GM23338 (cell line): ENCODE data around the gene SSU72. TPM values are rescaled to one million over a fixed set of nuclear protein-coding genes. Genes with fewer than 3 reads are reported as not detected.

Source experiments
- ATAC-seq: fragments of 200-7000 bp; cut with Tn5 transposase; 3 replicates; pipeline ENCODE4 v1.9.1; 2020
- DNase-seq: peaks from one replicate; pipeline ENCODE4 v3.0.0-alpha.2; 2015; ENCODE audit warnings: low spot score
- H2AFZ ChIP-seq: fragments of 200-600 bp; sonication (generic); 2 replicates; pipeline ENCODE4 v1.8.0; 2016; ENCODE audit warnings: antibody characterized with exemption, mild to moderate bottlenecking, moderate library complexity
- H3F3A ChIP-seq: fragments of 200-600 bp; sonication (generic); replicated peaks from 2 replicates; pipeline ENCODE4 v1.8.0; 2017; ENCODE audit warnings: antibody characterized with exemption, mixed run types, low read depth
- H3K27ac ChIP-seq: fragments of 200-600 bp; sonication (generic); 2 replicates; pipeline ENCODE4 v1.6.1; 2016; ENCODE audit warnings: low read depth
- H3K27me3 ChIP-seq: fragments of 200-600 bp; sonication (generic); 2 replicates; pipeline ENCODE4 v1.8.0; 2016; ENCODE audit warnings: mild to moderate bottlenecking, mixed run types, moderate library complexity; ENCODE audit not compliant: insufficient read depth
- H3K36me3 ChIP-seq: fragments of 200-600 bp; sonication (generic); 2 replicates; pipeline ENCODE4 v1.8.0; 2016; ENCODE audit warnings: mild to moderate bottlenecking; ENCODE audit not compliant: insufficient read depth
- H3K4me1 ChIP-seq: fragments of 200-600 bp; sonication (generic); 2 replicates; pipeline ENCODE4 v1.8.0; 2016; ENCODE audit warnings: mild to moderate bottlenecking, moderate library complexity; ENCODE audit not compliant: insufficient read depth
- H3K4me2 ChIP-seq: fragments of 200-600 bp; sonication (generic); 2 replicates; pipeline ENCODE4 v1.7.1; 2017; ENCODE audit warnings: mixed run types
- H3K4me3 ChIP-seq: fragments of 200-600 bp; sonication (generic); 2 replicates; pipeline ENCODE4 v1.6.1; 2016; ENCODE audit warnings: mixed run types
- H3K79me2 ChIP-seq: fragments of 200-600 bp; sonication (generic); replicated peaks from 2 replicates; pipeline ENCODE4 v1.8.0; 2017; ENCODE audit warnings: mild to moderate bottlenecking; ENCODE audit not compliant: insufficient read depth
- H3K9me2 ChIP-seq: fragments of 200-600 bp; sonication (generic); 2 replicates; pipeline ENCODE4 v1.8.0; 2017; ENCODE audit not compliant: insufficient read depth
- H4K20me1 ChIP-seq: fragments of 200-600 bp; sonication (generic); replicated peaks from 2 replicates; pipeline ENCODE4 v1.8.0; 2017; ENCODE audit warnings: mild to moderate bottlenecking; ENCODE audit not compliant: insufficient read depth
- H3K27ac Mint-ChIP-seq: 2 replicates; pipeline ENCODE4 v1.8.0; 2020; ENCODE audit warnings: inconsistent platforms, mild to moderate bottlenecking, moderate library complexity, mixed read lengths
- H3K27me3 Mint-ChIP-seq: 3 replicates; pipeline ENCODE4 v1.8.0; 2022; ENCODE audit warnings: low read depth, mild to moderate bottlenecking, moderate library complexity, mixed read lengths, inconsistent platforms; ENCODE audit not compliant: insufficient read depth, poor library complexity
- H3K36me3 Mint-ChIP-seq: 3 replicates; pipeline ENCODE4 v1.8.0; 2021; ENCODE audit warnings: low read depth, mild to moderate bottlenecking, inconsistent platforms, moderate library complexity, mixed read lengths
- H3K4me1 Mint-ChIP-seq: 3 replicates; pipeline ENCODE4 v1.8.0; 2020; ENCODE audit warnings: mild to moderate bottlenecking, inconsistent platforms, mixed read lengths
- H3K4me3 Mint-ChIP-seq: 3 replicates; pipeline ENCODE4 v1.8.0; 2021; ENCODE audit warnings: moderate library complexity, mild to moderate bottlenecking, inconsistent platforms, mixed read lengths
- H3K9me3 Mint-ChIP-seq: 3 replicates; pipeline ENCODE4 v1.8.0; 2020; ENCODE audit warnings: moderate library complexity, mild to moderate bottlenecking, inconsistent platforms, mixed read lengths
- CREB1 ChIP-seq: fragments of 250-450 bp; sonication (Bioruptor Pico); IDR thresholded peaks from 2 replicates; pipeline ENCODE4 v1.5.0; 2020; ENCODE audit warnings: low read depth, mild to moderate bottlenecking, moderate library complexity
- CTCF ChIP-seq, 2 experiments: fragments of 200-600 bp in 1 of 2; sonication (generic) in 1 of 2; conservative IDR thresholded peaks; 2 replicates each; pipeline versions ENCODE4 v1.5.1 to v1.6.1; 2016 to 2017; ENCODE audit warnings: antibody characterized with exemption in 2 of 2, low read depth in 2 of 2, mild to moderate bottlenecking in 2 of 2, moderate library complexity in 1 of 2
- ETS1 ChIP-seq: IDR thresholded peaks from 2 replicates; pipeline ENCODE4 v1.6.1; 2016; ENCODE audit warnings: antibody characterized with exemption
- EZH2 ChIP-seq: fragments of 200-600 bp; sonication (generic); IDR thresholded peaks from one replicate; pipeline ENCODE4 v1.8.0; 2017; ENCODE audit warnings: antibody characterized with exemption, mild to moderate bottlenecking, low read depth; ENCODE audit not compliant: unreplicated experiment
- EZH2phosphoT487 ChIP-seq: fragments of 200-600 bp; sonication (generic); IDR thresholded peaks from one replicate; pipeline ENCODE4 v1.8.1; 2018; ENCODE audit warnings: antibody characterized with exemption; ENCODE audit not compliant: unreplicated experiment
- JUNB ChIP-seq: IDR thresholded peaks from one replicate; pipeline ENCODE4 v1.6.1; 2016; ENCODE audit warnings: antibody characterized with exemption; ENCODE audit not compliant: unreplicated experiment
- NANOG ChIP-seq: IDR thresholded peaks from 2 replicates; pipeline ENCODE4 v1.6.1; 2016; ENCODE audit warnings: antibody characterized with exemption, borderline replicate concordance
- POLR2AphosphoS5 ChIP-seq: IDR thresholded peaks from 2 replicates; pipeline ENCODE4 v1.6.1; 2016; ENCODE audit warnings: antibody characterized with exemption, low read depth
- REST ChIP-seq: IDR thresholded peaks from one replicate; pipeline ENCODE4 v1.6.1; 2018; ENCODE audit warnings: antibody characterized with exemption; ENCODE audit not compliant: unreplicated experiment
- STAT1 ChIP-seq: IDR thresholded peaks from one replicate; pipeline ENCODE4 v1.6.1; 2016; ENCODE audit warnings: antibody characterized with exemption; ENCODE audit not compliant: unreplicated experiment
- ZNF114 ChIP-seq: fragments of 250-450 bp; sonication (Bioruptor Pico); IDR thresholded peaks from 2 replicates; pipeline ENCODE4 v1.5.0; 2020; ENCODE audit warnings: mild to moderate bottlenecking, moderate library complexity
- ZNF331 ChIP-seq: fragments of 250-450 bp; sonication (Bioruptor Pico); IDR thresholded peaks from 2 replicates; pipeline ENCODE4 v1.5.0; 2020; ENCODE audit warnings: low read depth, mild to moderate bottlenecking, moderate library complexity
- polyA plus RNA-seq: library from polyadenylated mRNA; unstranded; fragments of >200 nt; fragmentation: Nextera tagmentation; extraction: Ambion mirVana; gene quantifications from 2 replicates; pipeline ENCODE4 v1.2.1, GENCODE V29; 2016
- total RNA-seq: library from RNA; depleted of rRNA; stranded (reverse); fragments of >200 nt; shearing (Covaris generic); gene quantifications from 2 replicates; pipeline ENCODE4 v1.2.3, GENCODE V29; 2014
- TF ChIP-seq, protein P1 (sequence below): fragments of 250-450 bp; sonication (Bioruptor Pico); IDR thresholded peaks from 2 replicates; pipeline ENCODE4 v1.5.0; 2020; ENCODE audit warnings: mild to moderate bottlenecking, moderate library complexity

SSU72 gene
- total and polyA plus RNA-seq, 2 experiments from 2014 or later: 148 to 248 TPM

- H3K4me3 ChIP-seq: no peak overlapping the region
- no peak for ATAC-seq
- H3K36me3 ChIP-seq: no peaks in the 10 kb centered on the region
- H3K4me1 Mint-ChIP-seq: no peaks in the 10 kb centered on the region
- no peaks in the 10 kb centered on the region for H3K79me2 ChIP-seq
- H3K36me3 Mint-ChIP-seq: peaks cover 54% of the 10 kb centered on the region
- H2AFZ ChIP-seq: no peak overlapping the region
- TF ChIP-seq STAT1 (no peak), REST (no peak), CREB1 (CRISPR knock-in tag) (no peak), EZH2phosphoT487 (no peak), ZNF331 (CRISPR knock-in tag) (no peak), ETS1 (no peak), POLR2AphosphoS5 (no peak), EZH2 (no peak), ZNF114 (CRISPR knock-in tag) (no peak), NANOG (no peak), CTCF (conservative IDR thresholded peaks at IDR 0.05; ENCODE audit: low read depth in 2 of 2) (no peak), JUNB (no peak)
- TF ChIP-seq, protein P1, sequence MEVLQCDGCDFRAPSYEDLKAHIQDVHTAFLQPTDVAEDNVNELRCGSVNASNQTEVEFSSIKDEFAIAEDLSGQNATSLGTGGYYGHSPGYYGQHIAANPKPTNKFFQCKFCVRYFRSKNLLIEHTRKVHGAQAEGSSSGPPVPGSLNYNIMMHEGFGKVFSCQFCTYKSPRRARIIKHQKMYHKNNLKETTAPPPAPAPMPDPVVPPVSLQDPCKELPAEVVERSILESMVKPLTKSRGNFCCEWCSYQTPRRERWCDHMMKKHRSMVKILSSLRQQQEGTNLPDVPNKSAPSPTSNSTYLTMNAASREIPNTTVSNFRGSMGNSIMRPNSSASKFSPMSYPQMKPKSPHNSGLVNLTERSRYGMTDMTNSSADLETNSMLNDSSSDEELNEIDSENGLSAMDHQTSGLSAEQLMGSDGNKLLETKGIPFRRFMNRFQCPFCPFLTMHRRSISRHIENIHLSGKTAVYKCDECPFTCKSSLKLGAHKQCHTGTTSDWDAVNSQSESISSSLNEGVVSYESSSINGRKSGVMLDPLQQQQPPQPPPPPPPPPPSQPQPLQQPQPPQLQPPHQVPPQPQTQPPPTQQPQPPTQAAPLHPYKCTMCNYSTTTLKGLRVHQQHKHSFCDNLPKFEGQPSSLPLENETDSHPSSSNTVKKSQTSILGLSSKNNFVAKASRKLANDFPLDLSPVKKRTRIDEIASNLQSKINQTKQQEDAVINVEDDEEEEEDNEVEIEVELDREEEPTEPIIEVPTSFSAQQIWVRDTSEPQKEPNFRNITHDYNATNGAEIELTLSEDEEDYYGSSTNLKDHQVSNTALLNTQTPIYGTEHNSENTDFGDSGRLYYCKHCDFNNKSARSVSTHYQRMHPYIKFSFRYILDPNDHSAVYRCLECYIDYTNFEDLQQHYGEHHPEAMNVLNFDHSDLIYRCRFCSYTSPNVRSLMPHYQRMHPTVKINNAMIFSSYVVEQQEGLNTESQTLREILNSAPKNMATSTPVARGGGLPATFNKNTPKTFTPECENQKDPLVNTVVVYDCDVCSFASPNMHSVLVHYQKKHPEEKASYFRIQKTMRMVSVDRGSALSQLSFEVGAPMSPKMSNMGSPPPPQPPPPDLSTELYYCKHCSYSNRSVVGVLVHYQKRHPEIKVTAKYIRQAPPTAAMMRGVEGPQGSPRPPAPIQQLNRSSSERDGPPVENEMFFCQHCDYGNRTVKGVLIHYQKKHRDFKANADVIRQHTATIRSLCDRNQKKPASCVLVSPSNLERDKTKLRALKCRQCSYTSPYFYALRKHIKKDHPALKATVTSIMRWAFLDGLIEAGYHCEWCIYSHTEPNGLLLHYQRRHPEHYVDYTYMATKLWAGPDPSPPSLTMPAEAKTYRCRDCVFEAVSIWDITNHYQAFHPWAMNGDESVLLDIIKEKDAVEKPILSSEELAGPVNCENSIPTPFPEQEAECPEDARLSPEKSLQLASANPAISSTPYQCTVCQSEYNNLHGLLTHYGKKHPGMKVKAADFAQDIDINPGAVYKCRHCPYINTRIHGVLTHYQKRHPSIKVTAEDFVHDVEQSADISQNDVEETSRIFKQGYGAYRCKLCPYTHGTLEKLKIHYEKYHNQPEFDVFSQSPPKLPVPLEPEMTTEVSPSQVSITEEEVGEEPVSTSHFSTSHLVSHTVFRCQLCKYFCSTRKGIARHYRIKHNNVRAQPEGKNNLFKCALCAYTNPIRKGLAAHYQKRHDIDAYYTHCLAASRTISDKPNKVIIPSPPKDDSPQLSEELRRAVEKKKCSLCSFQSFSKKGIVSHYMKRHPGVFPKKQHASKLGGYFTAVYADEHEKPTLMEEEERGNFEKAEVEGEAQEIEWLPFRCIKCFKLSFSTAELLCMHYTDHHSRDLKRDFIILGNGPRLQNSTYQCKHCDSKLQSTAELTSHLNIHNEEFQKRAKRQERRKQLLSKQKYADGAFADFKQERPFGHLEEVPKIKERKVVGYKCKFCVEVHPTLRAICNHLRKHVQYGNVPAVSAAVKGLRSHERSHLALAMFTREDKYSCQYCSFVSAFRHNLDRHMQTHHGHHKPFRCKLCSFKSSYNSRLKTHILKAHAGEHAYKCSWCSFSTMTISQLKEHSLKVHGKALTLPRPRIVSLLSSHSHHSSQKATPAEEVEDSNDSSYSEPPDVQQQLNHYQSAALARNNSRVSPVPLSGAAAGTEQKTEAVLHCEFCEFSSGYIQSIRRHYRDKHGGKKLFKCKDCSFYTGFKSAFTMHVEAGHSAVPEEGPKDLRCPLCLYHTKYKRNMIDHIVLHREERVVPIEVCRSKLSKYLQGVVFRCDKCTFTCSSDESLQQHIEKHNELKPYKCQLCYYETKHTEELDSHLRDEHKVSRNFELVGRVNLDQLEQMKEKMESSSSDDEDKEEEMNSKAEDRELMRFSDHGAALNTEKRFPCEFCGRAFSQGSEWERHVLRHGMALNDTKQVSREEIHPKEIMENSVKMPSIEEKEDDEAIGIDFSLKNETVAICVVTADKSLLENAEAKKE (CRISPR knock-in tag): no peak
- no peak overlapping the region for H3K4me2 ChIP-seq
- no peaks in the 10 kb centered on the region for H3K27me3 ChIP-seq
- 0 out of 3 replicates have a peak, but pooled peaks cover 8% of the 10 kb centered on the region for H3K9me3 Mint-ChIP-seq
- H3K4me1 ChIP-seq: no peaks in the 10 kb centered on the region
- H3K27me3 Mint-ChIP-seq: peaks cover 6% of the 10 kb centered on the region
- H3K9me2 ChIP-seq: no peaks in the 10 kb centered on the region
- H3K27ac ChIP-seq: no peak overlapping the region
- no peaks in the 10 kb centered on the region for H3F3A ChIP-seq
- H3K27ac Mint-ChIP-seq: no peak overlapping the region
- DNase-seq: no peak
- H3K4me3 Mint-ChIP-seq: no peak overlapping the region
- H4K20me1 ChIP-seq: no peaks in the 10 kb centered on the region; the same call in 1 of the 2 replicates
Measured at GRCh38 chr1:1529321-1529720, 45.3 kb downstream of the SSU72 start.
